OCI-LY7 (cell line): ENCODE measurements around the gene PKN3.

ENCODE experiments used
- EZH2phosphoT487 ChIP-seq: fragments of 200-600 bp; sonication (generic); IDR thresholded peaks from 2 replicates; pipeline ENCODE4 v1.6.1; 2018; ENCODE audit warnings: low read depth, borderline replicate concordance, mild to moderate bottlenecking, mixed run types, antibody characterized with exemption, low read length, moderate library complexity, mixed read lengths
- TF ChIP-seq, protein P1 (sequence below): fragments of 200-600 bp; sonication (generic); conservative IDR thresholded peaks from 2 replicates; pipeline ENCODE4 v1.5.1; 2014; ENCODE audit warnings: mild to moderate bottlenecking, antibody characterized with exemption, low read length, moderate library complexity, mixed read lengths

DNA sequence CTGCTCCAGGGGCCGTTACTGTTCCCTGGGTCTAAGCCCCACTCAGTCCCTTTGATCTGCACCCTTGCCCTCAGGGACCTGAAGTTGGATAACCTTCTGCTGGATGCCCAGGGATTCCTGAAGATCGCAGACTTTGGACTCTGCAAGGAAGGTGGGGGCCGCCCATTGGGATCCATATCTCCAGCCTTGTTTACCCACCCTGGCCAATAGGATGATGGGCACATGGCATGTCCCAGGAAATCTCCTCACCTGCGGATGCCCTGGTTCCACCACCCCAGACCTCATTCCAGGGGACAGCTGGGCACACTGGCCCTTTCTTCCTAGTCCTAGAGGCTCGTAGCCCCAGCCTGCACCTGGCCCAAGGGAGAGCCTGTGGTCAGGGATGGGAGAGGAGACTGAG, 16.2 kb downstream of the PKN3 start:
- TF ChIP-seq, protein P1, sequence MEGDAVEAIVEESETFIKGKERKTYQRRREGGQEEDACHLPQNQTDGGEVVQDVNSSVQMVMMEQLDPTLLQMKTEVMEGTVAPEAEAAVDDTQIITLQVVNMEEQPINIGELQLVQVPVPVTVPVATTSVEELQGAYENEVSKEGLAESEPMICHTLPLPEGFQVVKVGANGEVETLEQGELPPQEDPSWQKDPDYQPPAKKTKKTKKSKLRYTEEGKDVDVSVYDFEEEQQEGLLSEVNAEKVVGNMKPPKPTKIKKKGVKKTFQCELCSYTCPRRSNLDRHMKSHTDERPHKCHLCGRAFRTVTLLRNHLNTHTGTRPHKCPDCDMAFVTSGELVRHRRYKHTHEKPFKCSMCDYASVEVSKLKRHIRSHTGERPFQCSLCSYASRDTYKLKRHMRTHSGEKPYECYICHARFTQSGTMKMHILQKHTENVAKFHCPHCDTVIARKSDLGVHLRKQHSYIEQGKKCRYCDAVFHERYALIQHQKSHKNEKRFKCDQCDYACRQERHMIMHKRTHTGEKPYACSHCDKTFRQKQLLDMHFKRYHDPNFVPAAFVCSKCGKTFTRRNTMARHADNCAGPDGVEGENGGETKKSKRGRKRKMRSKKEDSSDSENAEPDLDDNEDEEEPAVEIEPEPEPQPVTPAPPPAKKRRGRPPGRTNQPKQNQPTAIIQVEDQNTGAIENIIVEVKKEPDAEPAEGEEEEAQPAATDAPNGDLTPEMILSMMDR: no peak
- no peak for TF ChIP-seq EZH2phosphoT487
